Adipose tissue (tissue), 3 donors: Measurements from ENCODE around the gene TLR9. TPM values are rescaled to one million over a fixed set of nuclear protein-coding genes. Genes with fewer than 3 reads are reported as not detected.
A peak's percentile ranks its signal among the peaks of the same experiment; 100 is the strongest.

ENCODE experiments used
- H3K27ac ChIP-seq: one replicate; pipeline ENCODE4 v1.5.1; 2013; ENCODE audit warnings: low read depth, low read length
- WGBS, 3 donors: extraction: QIAGEN DNeasy Blood & Tissue Kit; methylation state at CpG; one replicate each; pipeline ENCODE4 v1.1.7; 2013; 5-methylcytosine and 5-hydroxymethylcytosine counted together
- polyA plus RNA-seq, 3 donors: library from polyadenylated mRNA; stranded (reverse); fragments of 200-250 nt; gene quantifications; one replicate each; pipeline ENCODE4 v1.2.3, GENCODE V29; 2013
- donor health status: healthy with polysubstance abuse.
- donor health status: Bipolar disorder and iron deficiency.
- donor health status: healthy.

Gene TLR9
- polyA plus RNA-seq, 3 donors, result 0.08 to 0.22 (median 0.15) TPM

GRCh38 chr3:52204337-52205073 lies 20.9 kb downstream of the TLR9 start:
- no peak overlapping the region for H3K27ac ChIP-seq
- WGBS, 3 donors, result 66 to 72% (median 70%) methylated on average over 10 of the region's 10 CpGs

GRCh38 chr3:52203701-52204100 lies 21.7 kb downstream of the TLR9 start:
- H3K27ac ChIP-seq, result no peak overlapping the region
- 52 to 90% (median 73%) methylated on average over 1 of the region's 1 CpG for WGBS, 3 donors

GRCh38 chr3:52202384-52203077 lies 22.9 kb downstream of the TLR9 start:
- WGBS, 3 donors, result 54 to 92% (median 62%) methylated on average over 4 of the region's 4 CpGs
- H3K27ac ChIP-seq, result no peak overlapping the region

- 73 to 95% (median 78%) methylated on average over 5 of the region's 5 CpGs for WGBS, 3 donors
- no peak overlapping the region for H3K27ac ChIP-seq
Measured at GRCh38 chr3:52200981-52201679, 24.3 kb downstream of the TLR9 start.

GRCh38 chr3:52198643-52199608 lies 26.5 kb downstream of the TLR9 start:
- 34 to 42% (median 39%) methylated on average over 14 of the region's 14 CpGs for WGBS, 3 donors
- H3K27ac ChIP-seq, result no peak overlapping the region

- no peak within 1 kb of the TSS for H3K27ac ChIP-seq
- WGBS, 3 donors, result 0 to 1% (median 1%) methylated on average over 57 to 71 of the region's 71 CpGs
Measured at GRCh38 chr3:52197842-52198625, 27.4 kb downstream of the TLR9 start, which contains the start of gene ALAS1. Gene ALAS1 (plus strand): TSS chr3:52198160. CDS start chr3:52199242, 1,082 bp downstream.

- no peak overlapping the region for H3K27ac ChIP-seq
- WGBS, 3 donors, result 39 to 48% (median 45%) methylated on average over 10 of the region's 10 CpGs
Measured at GRCh38 chr3:52197499-52197841, 28.0 kb downstream of the TLR9 start.

GRCh38 chr3:52196977-52197376 lies 28.5 kb downstream of the TLR9 start:
- WGBS, 3 donors, result 55 to 74% (median 67%) methylated on average over 3 of the region's 3 CpGs
- H3K27ac ChIP-seq, result no peak overlapping the region

GRCh38 chr3:52195823-52196331 lies 29.6 kb downstream of the TLR9 start:
- 39 to 79% (median 45%) methylated on average over 10 of the region's 10 CpGs for WGBS, 3 donors
- H3K27ac ChIP-seq, result peak overlapping the region; percentile 7

GRCh38 chr3:52195291-52195597 lies 30.2 kb downstream of the TLR9 start:
- 77 to 87% (median 79%) methylated on average over 3 of the region's 3 CpGs for WGBS, 3 donors
- no peak overlapping the region for H3K27ac ChIP-seq

GRCh38 chr3:52194485-52195290 lies 30.8 kb downstream of the TLR9 start:
- WGBS, 3 donors, result 75 to 81% (median 75%) methylated on average over 14 of the region's 14 CpGs
- H3K27ac ChIP-seq, result no peak overlapping the region

- WGBS, 3 donors, result 77 to 80% (median 79%) methylated on average over 18 of the region's 18 CpGs
Measured at GRCh38 chr3:52193065-52193464, 32.4 kb downstream of the TLR9 start.

GRCh38 chr3:52191663-52192062 lies 33.8 kb downstream of the TLR9 start:
- 84 to 93% (median 93%) methylated on average over 4 of the region's 4 CpGs for WGBS, 3 donors
- no peak overlapping the region for H3K27ac ChIP-seq

More at GRCh38 chr3:52193065-52193464, 32.4 kb downstream of the TLR9 start:
- no peak overlapping the region for H3K27ac ChIP-seq

GRCh38 chr3:52190294-52191074 lies 35.0 kb downstream of the TLR9 start:
- no peak overlapping the region for H3K27ac ChIP-seq
- WGBS, 3 donors, result 48 to 64% (median 54%) methylated on average over 8 to 9 of the region's 9 CpGs

GRCh38 chr3:52188556-52188955 lies 36.9 kb downstream of the TLR9 start:
- WGBS, 3 donors, result 85 to 100% (median 95%) methylated on average over 1 of the region's 1 CpG
- H3K27ac ChIP-seq, result no peak overlapping the region

- no peak overlapping the region for H3K27ac ChIP-seq
- 91 to 97% (median 96%) methylated on average over 9 of the region's 9 CpGs for WGBS, 3 donors
Measured at GRCh38 chr3:52186729-52187128, 38.7 kb downstream of the TLR9 start.
